COLO829 (cell line): ENCODE results near the gene PAOX.

Experiments used
- DNase-seq: peaks from one replicate; pipeline ENCODE4 v3.0.0; 2012; ENCODE audit warnings: low spot score

PAOX gene

DNA sequence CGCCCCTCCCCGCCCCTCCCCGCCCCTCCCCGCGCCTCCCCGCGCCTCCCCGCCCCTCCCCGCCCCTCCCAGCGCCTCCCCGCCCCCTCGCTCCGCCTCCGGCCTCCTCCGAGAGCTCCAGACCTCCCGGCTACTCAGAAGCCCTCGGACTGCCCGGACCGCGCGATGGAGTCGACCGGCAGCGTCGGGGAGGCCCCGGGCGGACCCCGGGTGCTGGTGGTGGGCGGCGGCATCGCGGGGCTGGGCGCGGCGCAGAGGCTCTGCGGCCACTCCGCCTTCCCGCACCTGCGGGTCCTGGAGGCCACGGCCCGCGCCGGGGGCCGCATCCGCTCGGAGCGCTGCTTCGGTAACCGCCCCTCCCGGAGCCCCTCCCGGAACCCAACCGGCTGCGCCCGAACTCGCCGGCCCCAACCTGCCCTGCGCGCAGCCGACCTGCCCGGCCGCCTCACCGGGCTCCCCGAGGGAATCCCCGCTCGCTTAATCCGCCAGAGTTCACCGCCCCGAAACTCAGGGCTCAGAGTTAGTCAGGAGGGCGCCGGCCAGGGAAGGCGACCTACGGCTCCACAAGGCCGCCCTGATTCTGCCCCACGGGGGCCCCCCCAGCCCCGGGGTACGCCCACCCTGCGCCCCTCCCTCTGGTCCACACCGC lies at the start of gene PAOX:
TSS of gene PAOX (plus strand) at position 111 of the 649 bp plus-strand sequence. CDS start at position 166, 55 bp downstream.
- peak; percentile 22 for DNase-seq

DNA sequence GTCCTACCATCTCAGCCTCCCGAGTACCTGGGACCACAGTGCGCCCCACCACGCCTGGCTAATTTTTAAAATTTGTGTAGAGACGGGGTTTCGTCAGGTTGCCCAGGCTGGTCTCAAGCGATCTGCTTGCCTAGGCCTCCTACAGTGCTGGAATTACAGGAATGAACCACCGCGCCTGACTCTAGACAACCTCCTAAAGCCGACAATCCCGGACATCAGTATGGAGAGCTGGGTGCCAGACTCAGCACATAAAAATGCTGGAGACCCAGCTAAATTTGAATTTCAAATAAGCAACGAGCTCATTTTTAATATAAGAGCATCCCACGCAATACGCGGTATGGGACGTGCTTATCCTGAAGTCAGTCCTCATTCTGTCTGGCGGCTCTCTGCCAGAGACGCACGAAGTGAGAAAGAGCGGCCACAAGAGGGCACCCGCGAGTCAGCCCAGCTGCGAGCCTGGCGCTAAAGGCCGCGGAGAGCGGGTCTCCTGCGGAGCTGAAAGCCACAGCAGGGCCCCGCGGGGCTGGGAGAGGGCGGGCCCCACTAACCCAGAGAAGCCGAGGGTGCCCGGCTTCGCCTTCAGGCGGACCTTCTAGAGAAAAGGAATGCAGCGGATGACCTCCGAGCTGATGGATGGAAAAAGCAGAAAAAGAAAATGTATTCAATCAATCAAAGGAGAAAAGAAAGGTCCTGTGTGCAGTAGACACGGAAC lies 49.4 kb upstream of the PAOX start:
- peak; percentile 60 for DNase-seq

DNA sequence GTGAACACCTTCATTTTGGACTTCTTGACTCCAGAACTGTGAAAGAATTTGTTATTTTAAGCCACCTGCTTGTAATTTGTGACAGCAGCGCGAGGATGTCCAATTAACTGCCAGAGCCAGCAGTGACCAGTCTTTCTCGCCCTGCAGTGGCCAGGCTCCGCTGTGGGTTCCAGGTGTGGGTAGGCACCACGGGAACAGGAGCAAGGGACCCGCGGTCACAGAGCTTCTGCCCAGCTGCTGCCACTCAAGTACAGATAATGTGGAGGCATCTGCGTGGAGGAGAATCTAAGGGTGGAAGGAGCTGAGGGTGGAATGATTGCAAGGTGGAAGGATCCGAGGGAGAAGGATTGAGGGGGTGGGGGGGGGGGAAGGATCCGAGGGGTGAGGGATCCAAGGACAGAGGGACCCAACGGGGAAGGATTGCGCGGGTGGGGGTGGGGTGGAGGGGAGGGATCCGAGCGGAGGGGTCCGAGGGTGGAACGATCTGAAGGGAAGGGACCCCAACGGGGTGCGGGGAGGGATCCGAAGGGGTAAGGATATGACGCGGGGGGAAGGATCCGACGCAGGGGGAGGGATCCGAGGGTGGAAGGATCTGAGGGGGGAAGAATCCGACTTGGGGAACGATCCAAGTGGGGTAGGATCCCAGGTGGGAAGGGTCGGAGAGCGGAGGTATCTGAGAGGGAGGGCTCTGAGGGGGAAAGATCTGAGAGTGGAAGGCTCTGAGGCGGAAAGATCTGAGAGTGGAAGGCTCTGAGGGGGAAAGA lies 45.9 kb upstream of the PAOX start:
- no peak for DNase-seq

DNA sequence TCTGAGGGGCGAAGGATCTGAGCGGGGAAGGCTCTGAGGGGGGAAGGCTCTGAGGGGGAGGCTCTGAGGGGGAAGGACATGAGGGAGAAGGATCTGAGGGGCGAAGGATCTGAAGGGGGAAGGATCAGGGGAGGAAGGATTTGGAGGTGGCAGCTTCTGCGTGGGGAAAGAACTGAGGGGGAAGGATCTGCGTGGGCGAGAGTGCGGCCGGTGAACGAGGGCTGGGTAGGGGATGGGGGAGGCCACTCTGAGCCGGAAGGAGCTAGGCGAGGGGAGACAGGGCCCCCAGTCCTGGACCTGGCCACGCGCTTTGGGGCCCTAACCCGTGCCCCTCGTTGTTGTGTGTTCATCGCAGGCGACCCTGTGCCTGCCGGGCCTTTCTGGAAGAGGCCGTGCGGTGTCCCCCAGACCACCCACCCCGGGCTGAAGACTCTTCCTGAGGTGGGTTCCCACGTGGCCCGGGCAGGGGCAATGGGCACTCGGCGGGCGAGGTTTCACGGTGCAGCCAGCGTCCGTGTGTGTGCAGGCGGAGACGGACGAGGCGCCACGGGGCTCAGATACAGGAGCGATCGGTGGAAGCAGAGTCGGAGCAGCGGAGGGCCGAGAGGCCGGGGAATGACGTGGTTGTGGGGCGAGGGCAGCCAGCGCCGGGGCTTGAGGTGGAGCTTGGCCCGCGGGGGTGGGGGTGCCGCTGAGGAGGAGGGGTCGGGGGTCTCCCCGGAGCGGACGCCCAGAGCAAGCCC lies 44.4 kb upstream of the PAOX start:
- DNase-seq = no peak

DNA sequence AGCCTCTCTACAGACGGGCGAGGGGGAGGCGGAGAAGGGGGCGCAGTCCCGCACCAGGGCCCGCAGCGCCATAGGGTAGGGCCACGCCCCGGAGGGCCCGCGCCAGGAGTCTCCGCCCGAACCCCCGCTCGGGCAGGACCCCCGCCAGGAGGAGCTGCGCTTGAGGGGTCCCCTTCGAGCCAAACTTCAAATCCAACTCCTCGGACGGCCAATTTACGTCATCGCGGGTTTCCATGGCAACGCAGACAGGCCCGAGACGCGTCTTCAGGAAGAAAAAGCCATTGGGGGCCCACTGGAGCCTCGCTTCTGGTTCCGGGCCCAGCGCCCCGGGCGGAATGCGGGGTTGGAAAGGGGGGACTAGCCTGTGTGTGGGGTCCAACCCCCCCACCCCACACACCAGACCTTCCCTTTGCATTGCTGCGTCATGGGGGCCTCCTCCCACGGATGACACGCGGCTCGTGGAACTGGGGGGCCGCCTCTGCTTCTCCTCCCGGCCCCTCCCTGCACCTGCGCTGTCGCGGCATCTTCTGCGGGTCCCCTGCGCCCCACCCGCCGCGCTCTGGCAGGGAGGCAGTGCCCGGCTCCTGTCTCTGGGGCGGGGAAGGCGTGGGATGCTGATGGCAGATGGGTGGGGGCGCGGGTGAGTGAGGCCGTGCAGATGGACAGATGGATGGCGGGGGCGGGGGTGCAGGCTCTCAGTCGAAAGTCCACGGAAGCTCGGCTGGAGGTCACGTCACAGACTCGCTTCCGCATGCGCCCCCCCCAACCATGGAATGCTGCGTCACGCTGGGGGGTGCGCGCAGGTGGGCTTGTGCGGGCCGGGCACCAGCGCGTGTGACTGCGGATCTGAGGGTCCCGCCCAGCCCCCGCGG lies 43.6 kb upstream of the PAOX start:
- peak; percentile 38 for DNase-seq

DNA sequence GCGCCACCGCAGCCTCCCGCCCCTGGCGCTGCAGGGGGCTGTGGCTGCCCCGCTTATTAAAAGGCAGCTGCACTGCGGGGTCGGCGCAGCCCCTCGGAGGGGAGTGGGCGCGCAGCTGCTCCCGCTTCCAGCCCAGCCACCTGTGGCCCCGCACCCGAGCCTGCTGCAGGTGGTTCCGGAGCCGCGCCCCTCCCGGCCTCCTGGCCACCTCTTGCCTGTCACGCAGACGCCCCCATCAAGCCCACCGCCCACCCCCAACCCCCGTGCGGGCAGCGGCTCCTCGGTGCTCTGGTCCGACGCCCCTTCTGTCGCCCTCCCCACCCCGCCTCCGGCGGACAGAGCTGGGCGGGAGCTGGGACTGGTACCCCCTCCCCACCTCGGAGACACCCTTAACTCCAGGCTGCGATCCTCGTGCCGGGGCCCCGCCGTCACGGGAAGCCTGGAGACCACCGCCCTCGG lies 42.9 kb upstream of the PAOX start:
- no peak for DNase-seq

DNA sequence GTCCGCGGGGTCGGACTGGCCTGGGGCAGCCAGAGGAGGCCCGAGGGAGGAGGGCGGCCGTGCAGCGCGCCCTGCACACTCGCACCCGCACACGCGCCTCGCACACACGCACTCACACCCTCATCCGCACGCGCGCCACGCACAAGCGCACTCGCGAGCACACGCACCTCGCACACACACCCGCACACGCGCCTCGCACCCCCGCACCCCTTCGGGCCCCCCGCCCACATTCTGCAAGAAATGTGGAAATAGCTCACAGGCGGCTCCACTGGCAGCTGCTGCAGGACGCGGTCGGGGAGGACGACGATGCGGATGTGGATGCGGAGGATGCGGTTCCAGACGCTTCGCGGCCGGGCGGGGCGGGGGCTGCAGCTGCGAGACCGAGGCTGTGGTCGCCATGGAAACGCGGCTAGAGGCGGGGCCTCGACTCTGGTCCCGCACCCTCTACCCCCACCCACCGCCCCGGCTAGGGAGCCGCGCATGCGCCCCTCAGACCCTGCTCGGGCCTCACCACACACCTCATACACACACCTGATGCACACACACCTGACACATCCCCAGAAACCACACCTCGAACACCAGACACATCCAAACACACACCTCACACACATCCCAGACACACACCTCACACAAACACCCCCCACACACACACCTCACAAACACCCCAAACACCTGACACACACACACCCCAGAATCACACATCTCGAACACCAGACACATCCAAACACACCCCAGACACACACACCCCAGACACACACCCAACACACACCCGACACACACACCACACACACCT lies 42.3 kb upstream of the PAOX start, which contains the start of gene CALY:
TSS of gene CALY (minus strand) at position 320 of the 793 bp plus-strand sequence. CDS start 7,907 bp downstream, outside the sequence.
- no peak for DNase-seq

DNA sequence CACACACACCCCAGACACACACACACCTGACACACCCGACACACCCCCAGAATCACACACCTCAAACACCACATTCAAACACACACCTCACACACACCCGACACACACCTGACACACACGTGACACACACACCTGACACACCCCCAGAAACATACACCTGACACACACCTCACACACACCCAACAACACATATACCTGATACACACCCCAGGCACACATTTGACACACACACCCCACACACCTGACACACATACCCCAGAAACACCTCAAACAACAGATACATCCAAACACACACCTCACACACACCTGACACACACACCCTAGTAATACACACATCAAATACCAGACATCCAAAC lies 41.7 kb upstream of the PAOX start:
- no peak for DNase-seq

DNA sequence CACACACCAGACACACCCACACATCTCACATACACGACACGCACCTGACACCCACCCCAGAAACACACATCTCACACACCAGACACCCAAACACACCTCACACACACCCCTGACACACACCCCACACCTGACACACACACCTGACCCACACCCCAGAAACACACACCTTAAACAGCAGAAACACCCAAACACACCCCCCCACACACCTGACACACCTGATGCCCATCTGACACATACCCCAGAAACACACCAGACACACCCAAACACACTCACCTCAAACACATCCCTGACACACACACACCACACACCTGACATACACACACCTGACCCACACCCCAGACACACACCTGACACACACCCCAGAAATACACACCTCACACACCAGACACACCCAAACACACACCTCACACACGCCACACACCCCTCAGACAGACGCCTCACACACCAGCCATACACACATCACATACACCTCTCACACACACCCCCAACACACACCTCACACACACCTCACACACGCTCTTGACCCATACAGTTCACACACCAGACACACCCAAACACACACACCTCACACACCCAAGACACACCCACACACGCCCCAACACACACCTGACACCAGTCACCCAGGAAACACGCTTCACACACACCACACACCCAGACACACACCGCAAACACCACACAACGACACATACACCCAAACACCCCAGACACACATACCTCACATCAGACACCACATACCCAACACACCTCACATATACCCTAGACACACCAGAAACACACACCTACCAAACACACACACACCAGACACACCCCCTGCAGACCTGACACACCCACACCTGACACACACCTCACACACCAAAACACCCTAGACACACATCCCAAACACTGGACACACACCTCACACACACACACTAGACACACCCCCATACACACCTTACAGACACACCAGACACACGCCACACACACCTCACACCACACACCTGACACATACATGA lies 40.7 kb upstream of the PAOX start:
- DNase-seq = no peak

DNA sequence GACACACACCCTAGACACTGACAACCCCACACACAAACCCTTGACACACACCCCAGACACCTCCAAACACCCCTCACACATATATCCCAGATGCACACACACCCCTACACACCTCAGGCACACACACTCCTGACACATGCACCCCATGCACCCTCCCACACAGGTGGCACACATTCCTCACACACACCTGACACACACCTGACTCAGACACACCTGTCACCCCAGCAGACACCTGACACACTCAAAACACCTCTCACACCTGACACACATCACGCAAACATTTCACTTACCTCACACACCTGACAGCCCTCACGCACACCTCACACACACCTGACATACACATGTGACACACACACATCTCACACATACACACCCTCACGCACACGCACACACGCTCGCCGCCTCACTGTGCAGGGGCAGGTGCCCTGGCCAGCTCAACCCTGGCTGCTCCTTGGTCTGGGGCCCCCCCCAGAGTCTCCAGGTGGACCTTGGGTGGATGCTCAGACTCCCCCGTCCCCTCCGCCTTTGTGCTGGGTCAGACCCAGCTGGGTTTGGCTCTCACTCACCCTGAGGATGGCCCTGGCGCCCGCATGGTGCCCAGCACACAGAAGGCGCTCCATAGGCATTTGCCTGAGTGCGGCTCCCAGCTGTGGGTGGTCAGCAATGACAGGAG lies 39.2 kb upstream of the PAOX start:
- DNase-seq = no peak

DNA sequence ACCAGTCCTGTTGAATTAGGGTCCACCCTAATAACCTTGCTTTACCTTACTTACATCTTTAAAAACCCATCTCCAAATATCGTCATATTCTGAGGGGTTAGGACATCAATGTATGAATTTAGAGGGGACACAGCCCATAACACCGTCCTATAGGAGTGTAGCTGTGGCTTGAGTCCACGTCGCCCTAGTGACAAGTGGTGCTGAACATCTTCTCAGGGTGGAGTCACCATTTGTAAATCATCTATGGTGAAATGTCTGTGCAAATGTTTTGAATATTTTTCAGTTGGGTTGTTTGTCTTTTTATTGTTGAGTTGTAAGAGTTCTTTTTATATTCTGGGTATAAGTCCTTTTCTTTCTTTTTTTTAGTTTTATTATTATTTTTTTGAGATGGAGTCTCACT lies 37.1 kb upstream of the PAOX start:
- DNase-seq = no peak

DNA sequence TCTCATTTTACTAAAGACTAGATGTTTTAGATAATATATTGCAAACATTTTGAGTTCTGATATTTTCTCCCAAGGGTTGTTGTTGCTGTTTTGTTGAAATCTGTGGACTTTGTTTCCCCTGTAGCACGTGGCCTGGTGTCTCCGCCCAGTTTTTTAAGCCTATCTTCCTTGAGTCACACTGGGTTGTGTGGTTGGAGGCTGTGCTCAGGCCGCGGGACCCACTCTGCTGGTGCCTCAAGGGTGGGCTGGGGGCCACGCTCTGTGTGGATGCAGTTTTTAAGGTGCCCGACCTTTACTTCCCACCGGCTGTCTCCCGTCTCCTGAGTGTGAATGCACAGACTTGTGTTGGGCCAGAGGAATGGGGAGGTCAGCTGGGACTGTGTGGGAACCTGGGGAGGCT lies 36.1 kb upstream of the PAOX start:
- no peak for DNase-seq

DNA sequence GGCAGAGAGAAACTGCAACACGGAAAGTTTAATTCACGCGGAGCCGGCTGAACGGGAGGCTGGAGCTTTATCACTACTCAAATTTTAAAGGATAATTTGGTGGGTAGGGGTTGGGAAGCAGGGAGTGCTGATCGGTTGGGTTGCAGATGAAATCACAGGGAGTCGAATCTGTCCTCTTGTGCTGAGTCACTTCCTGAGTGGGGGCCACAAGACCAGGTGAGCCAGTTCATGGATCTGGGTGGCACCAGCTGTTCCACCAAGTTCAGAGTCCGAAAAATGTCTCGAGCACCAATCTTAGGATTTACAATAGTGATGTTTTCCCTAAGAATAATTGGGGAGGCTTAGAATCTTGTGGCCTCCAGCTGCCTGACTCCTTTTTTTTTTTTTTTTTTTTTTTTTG lies 35.5 kb upstream of the PAOX start:
- DNase-seq = no peak

DNA sequence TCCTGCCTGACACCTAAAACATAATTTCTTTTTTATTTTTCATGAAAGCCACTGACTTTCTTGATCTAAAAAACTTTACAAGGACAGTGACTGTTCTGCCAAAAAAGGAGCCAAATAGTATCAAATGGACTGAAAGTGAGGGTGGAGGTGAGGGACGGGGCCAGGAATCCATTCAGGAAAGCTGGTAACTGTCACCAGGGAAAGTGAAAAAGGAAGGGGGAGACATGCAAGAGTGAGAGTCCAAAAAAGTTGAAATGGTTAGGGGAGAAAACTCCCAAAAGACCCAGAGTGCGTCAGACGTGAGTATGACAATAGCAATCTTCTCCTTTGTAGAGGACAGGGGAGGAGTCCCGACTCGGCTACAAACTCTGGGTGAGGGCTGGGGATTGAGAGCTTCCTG lies 34.8 kb upstream of the PAOX start:
- DNase-seq = no peak

DNA sequence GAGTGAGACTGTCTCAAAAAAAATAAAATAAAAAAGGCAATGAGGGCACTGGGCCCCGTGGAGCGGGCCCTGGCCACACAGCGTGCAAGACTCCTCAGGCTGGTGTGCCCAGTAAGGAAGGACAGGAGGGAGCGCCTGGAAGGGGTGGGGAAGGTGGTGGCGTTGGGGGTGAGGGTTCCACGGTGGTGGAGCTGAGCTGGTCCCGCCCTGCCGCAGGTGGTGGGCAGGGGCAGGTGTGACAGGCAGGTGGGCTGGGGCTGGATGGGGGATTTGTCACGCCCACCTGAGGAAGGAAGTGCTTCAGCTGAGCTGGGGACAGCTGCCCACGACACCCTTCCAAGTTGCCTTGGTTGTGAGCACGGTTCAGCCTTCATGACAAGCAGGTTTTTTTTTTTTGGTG lies 32.6 kb upstream of the PAOX start:
- DNase-seq = no peak

DNA sequence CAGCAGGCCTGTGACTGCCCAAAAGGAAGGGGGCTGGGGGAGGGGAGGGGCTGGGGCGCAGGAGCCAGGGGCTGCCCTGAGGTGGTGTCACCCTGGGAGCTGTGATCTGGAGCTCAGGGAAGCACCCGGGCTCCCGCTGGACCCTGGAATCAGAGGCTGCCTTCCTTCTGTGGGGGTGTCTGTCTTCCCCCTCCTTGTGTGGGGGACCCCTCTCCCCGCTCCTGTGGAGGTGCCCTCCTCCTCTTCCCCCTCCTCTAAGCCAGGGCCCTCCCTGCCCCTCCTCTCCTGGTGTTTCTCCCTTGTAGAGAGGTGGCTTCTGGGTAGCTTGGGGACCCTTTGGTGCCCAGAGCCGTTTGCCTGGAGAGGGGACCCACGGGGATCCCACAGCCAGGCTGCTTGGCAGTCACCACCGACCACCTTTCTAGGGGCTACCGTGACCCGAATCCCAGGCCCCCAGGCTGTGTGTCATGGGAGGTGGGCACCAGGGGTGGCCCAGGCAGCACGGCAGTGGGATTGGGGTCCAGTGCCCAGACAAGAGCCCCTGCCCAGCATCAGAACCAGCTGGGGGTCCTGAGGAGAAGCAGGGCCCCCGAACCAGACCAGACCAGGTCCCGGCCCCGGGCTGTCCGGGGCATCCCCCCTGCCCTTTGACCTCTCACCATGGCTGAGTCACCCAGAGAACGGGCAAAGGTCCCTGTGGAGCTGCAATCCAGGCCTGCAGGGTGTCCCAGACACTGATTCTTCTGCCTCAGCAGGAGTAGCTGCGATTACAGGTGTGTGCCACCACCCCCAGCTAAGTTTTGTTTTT lies 31.1 kb upstream of the PAOX start:
- DNase-seq = no peak

DNA sequence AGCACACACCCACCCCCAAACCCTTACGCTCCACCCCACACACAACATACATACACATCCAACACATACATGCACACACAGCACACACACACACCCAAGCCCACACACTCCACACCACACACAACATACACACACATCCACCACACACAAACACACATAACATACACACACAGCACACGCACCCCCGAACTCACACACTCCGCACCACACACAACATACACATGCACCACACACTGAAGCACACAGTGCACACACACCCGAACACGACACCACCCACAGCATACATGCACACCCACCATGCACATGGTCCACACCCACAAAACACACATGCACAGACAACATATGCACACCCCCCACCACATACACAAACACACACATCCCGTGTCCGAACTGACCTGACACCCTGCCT lies 29.9 kb upstream of the PAOX start:
- no peak for DNase-seq

DNA sequence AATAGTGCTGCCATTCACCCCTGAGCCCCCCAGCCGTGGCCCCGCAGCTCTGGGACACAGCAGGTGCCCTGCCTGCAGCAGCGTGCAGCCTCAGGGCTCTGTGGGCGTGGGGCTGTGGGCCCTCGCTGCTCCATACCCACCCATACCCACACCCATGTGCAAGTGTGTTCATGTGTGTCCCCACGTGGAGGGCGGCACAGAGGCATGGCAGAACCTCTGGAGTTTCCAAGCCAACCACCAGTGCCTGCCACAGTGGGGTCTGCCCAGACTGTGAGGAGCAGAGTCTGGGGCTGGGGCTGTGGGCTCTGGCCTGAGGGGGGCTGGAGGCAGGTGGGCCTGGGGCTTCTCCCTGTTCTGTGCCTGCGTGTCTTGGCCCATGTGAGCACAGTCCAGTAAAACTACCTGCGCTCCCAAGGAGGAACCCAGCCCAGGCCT lies 29.5 kb upstream of the PAOX start:
- no peak for DNase-seq
